HL-60 (cell line): ENCODE data around the gene CDC42BPA.

ENCODE experiments used
- DNase-seq, 2 experiments: peaks; one replicate each; pipeline ENCODE4 v3.0.0-alpha.2; 2010 to 2020; ENCODE audit warnings: low read depth in 1 of 2, low spot score in 1 of 2
- H3K27ac ChIP-seq: fragments of 250-450 bp; sonication (Bioruptor Pico); replicated peaks from 2 replicates; pipeline ENCODE4 v1.5.1; 2020; ENCODE audit warnings: mild to moderate bottlenecking, moderate library complexity
- H3K27me3 ChIP-seq: fragments of 250-450 bp; sonication (Bioruptor Pico); 2 replicates; pipeline ENCODE4 v1.5.1; 2021; ENCODE audit warnings: mild to moderate bottlenecking, moderate library complexity; ENCODE audit not compliant: insufficient read depth, poor library complexity, severe bottlenecking
- H3K4me3 ChIP-seq: replicated peaks from 2 replicates; pipeline ENCODE4 v1.5.1; 2011; ENCODE audit warnings: mild to moderate bottlenecking, control low read depth, low read length; ENCODE audit not compliant: insufficient read depth
- GABPA ChIP-seq: IDR thresholded peaks from 2 replicates; pipeline ENCODE4 v1.6.1; 2012; ENCODE audit warnings: low read depth
- POLR2AphosphoS5 ChIP-seq: IDR thresholded peaks from 2 replicates; pipeline ENCODE4 v1.6.1; 2012; ENCODE audit warnings: low read depth
- SPI1 ChIP-seq: IDR thresholded peaks from 2 replicates; pipeline ENCODE4 v1.6.1; 2012; ENCODE audit warnings: low read depth, mild to moderate bottlenecking, borderline replicate concordance
- TF ChIP-seq, protein P1 (sequence below): IDR thresholded peaks from 2 replicates; pipeline ENCODE4 v1.6.1; 2012; ENCODE audit warnings: low read depth; ENCODE audit not compliant: insufficient replicate concordance
- TF ChIP-seq, protein P2 (sequence below): IDR thresholded peaks from one replicate; pipeline ENCODE4 v1.5.1; 2011; ENCODE audit warnings: low read length, control low read depth, inconsistent platforms; ENCODE audit not compliant: insufficient read depth

CDC42BPA gene

DNA sequence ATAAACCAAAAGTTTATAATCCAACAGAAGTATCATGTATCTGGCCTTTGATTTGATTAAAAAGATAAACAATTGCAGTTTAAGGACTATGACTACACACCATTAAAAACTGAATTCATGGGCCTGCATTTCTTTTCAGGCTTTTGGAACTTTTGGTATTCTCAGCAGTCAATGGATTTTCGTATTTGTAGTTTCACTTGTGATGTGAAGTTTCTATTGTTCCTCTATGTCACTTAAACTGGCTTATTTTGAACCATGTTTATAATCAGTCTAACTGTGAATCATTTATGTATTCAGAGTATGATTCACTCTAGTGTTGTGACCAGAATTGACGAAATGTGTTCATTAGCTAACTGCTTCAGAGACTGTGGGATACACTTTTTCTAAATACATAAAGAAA lies 245.3 kb downstream of the CDC42BPA start:
- DNase-seq, result no peak
- TF ChIP-seq POLR2AphosphoS5 (no peak), SPI1 (no peak), GABPA (no peak)
- TF ChIP-seq, protein P1, sequence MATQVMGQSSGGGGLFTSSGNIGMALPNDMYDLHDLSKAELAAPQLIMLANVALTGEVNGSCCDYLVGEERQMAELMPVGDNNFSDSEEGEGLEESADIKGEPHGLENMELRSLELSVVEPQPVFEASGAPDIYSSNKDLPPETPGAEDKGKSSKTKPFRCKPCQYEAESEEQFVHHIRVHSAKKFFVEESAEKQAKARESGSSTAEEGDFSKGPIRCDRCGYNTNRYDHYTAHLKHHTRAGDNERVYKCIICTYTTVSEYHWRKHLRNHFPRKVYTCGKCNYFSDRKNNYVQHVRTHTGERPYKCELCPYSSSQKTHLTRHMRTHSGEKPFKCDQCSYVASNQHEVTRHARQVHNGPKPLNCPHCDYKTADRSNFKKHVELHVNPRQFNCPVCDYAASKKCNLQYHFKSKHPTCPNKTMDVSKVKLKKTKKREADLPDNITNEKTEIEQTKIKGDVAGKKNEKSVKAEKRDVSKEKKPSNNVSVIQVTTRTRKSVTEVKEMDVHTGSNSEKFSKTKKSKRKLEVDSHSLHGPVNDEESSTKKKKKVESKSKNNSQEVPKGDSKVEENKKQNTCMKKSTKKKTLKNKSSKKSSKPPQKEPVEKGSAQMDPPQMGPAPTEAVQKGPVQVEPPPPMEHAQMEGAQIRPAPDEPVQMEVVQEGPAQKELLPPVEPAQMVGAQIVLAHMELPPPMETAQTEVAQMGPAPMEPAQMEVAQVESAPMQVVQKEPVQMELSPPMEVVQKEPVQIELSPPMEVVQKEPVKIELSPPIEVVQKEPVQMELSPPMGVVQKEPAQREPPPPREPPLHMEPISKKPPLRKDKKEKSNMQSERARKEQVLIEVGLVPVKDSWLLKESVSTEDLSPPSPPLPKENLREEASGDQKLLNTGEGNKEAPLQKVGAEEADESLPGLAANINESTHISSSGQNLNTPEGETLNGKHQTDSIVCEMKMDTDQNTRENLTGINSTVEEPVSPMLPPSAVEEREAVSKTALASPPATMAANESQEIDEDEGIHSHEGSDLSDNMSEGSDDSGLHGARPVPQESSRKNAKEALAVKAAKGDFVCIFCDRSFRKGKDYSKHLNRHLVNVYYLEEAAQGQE, result no peak
- TF ChIP-seq, protein P2, sequence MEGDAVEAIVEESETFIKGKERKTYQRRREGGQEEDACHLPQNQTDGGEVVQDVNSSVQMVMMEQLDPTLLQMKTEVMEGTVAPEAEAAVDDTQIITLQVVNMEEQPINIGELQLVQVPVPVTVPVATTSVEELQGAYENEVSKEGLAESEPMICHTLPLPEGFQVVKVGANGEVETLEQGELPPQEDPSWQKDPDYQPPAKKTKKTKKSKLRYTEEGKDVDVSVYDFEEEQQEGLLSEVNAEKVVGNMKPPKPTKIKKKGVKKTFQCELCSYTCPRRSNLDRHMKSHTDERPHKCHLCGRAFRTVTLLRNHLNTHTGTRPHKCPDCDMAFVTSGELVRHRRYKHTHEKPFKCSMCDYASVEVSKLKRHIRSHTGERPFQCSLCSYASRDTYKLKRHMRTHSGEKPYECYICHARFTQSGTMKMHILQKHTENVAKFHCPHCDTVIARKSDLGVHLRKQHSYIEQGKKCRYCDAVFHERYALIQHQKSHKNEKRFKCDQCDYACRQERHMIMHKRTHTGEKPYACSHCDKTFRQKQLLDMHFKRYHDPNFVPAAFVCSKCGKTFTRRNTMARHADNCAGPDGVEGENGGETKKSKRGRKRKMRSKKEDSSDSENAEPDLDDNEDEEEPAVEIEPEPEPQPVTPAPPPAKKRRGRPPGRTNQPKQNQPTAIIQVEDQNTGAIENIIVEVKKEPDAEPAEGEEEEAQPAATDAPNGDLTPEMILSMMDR, result no peak
- Histone ChIP-seq H3K27me3 (peaks cover 4% of the 10 kb centered on the region), H3K27ac (no peak overlapping the region), H3K4me3 (no peak overlapping the region)

DNA sequence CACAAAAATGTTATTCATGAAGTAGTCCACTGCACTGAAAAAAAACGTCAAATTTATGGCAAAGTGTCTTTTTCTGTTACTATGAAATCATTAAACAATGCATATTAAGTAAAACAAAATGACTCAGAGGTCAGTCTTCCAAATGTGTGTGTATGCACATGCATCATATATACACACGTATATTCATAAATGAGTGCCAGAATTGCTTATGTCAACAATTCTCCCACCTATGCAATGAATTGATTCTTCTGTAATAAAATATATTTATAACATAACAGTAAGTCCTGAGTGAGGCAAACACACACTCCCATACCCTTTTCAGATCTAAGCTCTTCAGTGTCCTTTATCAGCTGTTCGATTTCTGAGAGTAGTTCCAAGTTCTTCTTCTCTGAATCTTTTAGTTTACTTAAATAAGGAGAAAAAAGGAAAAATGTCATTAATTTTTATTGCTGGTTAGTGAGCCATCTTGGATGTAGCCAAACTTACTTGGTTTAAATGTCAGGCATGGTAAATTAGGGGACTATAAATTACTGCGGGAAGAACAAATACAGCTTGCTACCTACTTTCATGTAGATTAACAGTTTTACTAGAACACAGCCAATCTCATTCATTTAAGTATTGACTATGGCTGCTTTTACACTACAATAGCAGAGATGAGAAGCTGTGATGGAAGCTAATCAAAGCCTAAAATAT lies 246.3 kb downstream of the CDC42BPA start:
- TF ChIP-seq POLR2AphosphoS5 (no peak), SPI1 (no peak), GABPA (no peak)
- TF ChIP-seq, protein P2, result no peak
- TF ChIP-seq, protein P1, result no peak
- DNase-seq, result no peak
- no peak overlapping the region for H3K27ac ChIP-seq
- H3K4me3 ChIP-seq, result no peak overlapping the region
- peaks cover 2% of the 10 kb centered on the region for H3K27me3 ChIP-seq

DNA sequence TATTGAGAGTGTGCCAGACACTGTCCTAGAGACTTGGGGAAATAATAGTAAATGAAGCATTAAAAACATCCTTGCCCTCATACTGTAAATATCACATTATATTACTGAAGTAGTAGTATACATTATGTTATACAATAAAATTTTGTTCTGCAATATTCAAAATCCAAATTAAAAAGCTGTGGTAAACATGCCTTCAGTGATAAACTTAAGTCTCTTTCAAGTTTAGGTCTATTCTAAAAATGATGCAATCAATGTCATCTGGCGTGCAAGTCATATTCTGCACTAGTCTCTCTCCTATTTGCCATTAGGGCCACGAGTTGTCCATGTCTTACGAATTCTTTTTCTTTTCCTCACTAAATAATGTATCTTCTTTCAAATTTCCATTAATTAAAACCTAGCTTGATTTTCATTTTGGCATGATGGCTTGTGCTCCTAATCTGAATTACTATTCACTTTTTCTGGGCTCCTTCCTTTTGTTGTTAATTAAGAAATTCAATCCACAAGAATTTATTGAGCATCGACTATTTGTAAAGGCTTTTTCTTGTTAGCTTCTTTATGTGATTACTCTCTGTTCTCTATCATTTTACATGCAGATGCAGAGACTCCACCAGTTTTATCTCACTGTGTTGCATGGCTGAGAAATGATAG lies 247.5 kb downstream of the CDC42BPA start:
- H3K27ac ChIP-seq, result no peak overlapping the region
- H3K4me3 ChIP-seq, result no peak overlapping the region
- no peak for TF ChIP-seq POLR2AphosphoS5
- TF ChIP-seq, protein P2, result no peak
- no peak for TF ChIP-seq GABPA
- no peak for TF ChIP-seq SPI1
- TF ChIP-seq, protein P1, result no peak
- no peak for DNase-seq
- no peaks in the 10 kb centered on the region for H3K27me3 ChIP-seq
